ENCODE results near the gene TBC1D2. TPM values are rescaled to one million over a fixed set of nuclear protein-coding genes. Genes with fewer than 3 reads are reported as not detected.

Gene TBC1D2
- total and polyA plus RNA-seq, 2 of the 4 experiments (the other 2 are of a cell fraction): 36.9 to 62.7 TPM

DNA sequence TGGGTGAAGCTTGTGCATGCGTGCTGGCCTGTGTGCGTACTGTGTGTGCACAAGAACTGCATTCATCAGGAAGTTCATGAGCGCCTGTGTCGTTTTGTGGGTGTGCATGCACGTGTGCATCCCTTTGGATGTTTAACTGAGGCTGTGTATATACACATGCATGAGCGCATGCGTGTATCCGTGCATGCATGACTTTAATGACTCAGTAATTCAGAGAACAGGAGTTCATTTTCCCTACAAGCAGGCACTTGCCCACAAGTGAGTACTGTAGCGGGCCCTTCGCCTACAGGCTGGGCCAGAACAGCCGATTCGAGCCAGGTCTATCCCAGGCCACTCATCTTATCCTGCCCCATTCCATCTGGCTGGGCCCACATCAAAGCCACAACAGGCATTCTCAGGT lies 92.8 kb downstream of the TBC1D2 start:
- Histone ChIP-seq H4K5ac (ENCODE audit: low read depth, low read length) (no peak overlapping the region), H3K27me3 (ENCODE audit: control insufficient read depth, insufficient read depth, low read length) (peaks cover 8% of the 10 kb centered on the region; the same call in 1 of the 2 replicates), H2BK15ac (ENCODE audit: low read depth, low read length) (no peak overlapping the region), H4K91ac (ENCODE audit: insufficient read depth, low read depth, low read length) (no peak overlapping the region), H2AK9ac (replicated peaks; ENCODE audit: low read depth, low read length, poor library complexity) (no peak overlapping the region), H2AFZ (replicated peaks; ENCODE audit: low read length, poor library complexity) (no peak overlapping the region), H2BK120ac (ENCODE audit: low read depth, low read length) (no peak overlapping the region), H3K4ac (ENCODE audit: low read depth, low read length) (no peak overlapping the region), H3K4me1 (ENCODE audit: control insufficient read depth, insufficient read depth, low read length) (no peaks in the 10 kb centered on the region), H2BK20ac (ENCODE audit: low read depth, low read length) (no peak overlapping the region), H2BK5ac (ENCODE audit: low read depth, low read length, poor library complexity, severe bottlenecking) (no peak overlapping the region), H3K18ac (ENCODE audit: low read depth, low read length) (no peak overlapping the region), H2AK5ac (ENCODE audit: low read depth, low read length) (no peak overlapping the region), H3K4me2 (ENCODE audit: low read depth, low read length) (no peak overlapping the region), H4K20me1 (ENCODE audit: insufficient read depth, low read length) (no peaks in the 10 kb centered on the region), H3K9me3 (ENCODE audit: control insufficient read depth, insufficient read depth, low read length) (no peaks in the 10 kb centered on the region), H3K79me1 (ENCODE audit: low read depth in 1 of 2, low read length in 2 of 2) (no peaks in the 10 kb centered on the region), H3K56ac (ENCODE audit: extremely low read depth, insufficient read depth, low read length) (no peak overlapping the region), H3K14ac (replicated peaks; ENCODE audit: low read depth, low read length) (no peak overlapping the region), H4K8ac (ENCODE audit: low read depth in 2 of 2, low read length in 2 of 2) (no peak overlapping the region), H3K9me1 (ENCODE audit: insufficient read depth, low read length) (no peaks in the 10 kb centered on the region), H3K9ac (ENCODE audit: low read depth, low read length) (no peak overlapping the region), H3K4me3 (ENCODE audit: insufficient read depth, low read depth, low read length) (no peak overlapping the region), H3K23ac (ENCODE audit: low read depth, low read length) (no peak overlapping the region), H3K36me3 (ENCODE audit: control insufficient read depth, insufficient read depth, low read length) (no peaks in the 10 kb centered on the region), H3K27ac (ENCODE audit: insufficient read depth, low read length) (no peak overlapping the region)
- intact Hi-C loops (cut with micrococcal nuclease) (no loop called here), dilution Hi-C loops (cut with HindIII; ENCODE audit: low sequenced_read_pairs, unreplicated experiment) (no loop called here), in situ Hi-C loops (cut with MboI; ENCODE audit: low sequenced_read_pairs) (no loop called here)
- ATAC-seq (ENCODE audit: low read depth): no peak
- POLR2A ChIA-PET (ENCODE audit: unreplicated experiment): no interaction called here
- no peak for DNase-seq
- TF ChIP-seq SMC3 (IDR thresholded peaks at IDR 0.05; ENCODE audit: low read depth, low read length) (no peak), CEBPB (IDR thresholded peaks at IDR 0.05; ENCODE audit: low read depth, low read length) (no peak), RFX5 (IDR thresholded peaks at IDR 0.05; ENCODE audit: low read depth, low read length) (no peak), CHD1 (IDR thresholded peaks at IDR 0.05; ENCODE audit: low read depth, low read length) (no peak), POLR2A (IDR thresholded peaks at IDR 0.05; ENCODE audit: low read depth, low read length) (no peak), USF2 (IDR thresholded peaks at IDR 0.05; ENCODE audit: low read depth, low read length) (no peak), MXI1 (IDR thresholded peaks at IDR 0.05; ENCODE audit: borderline replicate concordance, low read depth, low read length) (no peak), RCOR1 (IDR thresholded peaks at IDR 0.05; ENCODE audit: insufficient replicate concordance, low read length) (no peak), RAD21 (IDR thresholded peaks at IDR 0.05; ENCODE audit: low read length) (no peak), NFE2L2 (IDR thresholded peaks at IDR 0.05; ENCODE audit: low read depth, low read length) (no peak)
- TF ChIP-seq, protein P1, sequence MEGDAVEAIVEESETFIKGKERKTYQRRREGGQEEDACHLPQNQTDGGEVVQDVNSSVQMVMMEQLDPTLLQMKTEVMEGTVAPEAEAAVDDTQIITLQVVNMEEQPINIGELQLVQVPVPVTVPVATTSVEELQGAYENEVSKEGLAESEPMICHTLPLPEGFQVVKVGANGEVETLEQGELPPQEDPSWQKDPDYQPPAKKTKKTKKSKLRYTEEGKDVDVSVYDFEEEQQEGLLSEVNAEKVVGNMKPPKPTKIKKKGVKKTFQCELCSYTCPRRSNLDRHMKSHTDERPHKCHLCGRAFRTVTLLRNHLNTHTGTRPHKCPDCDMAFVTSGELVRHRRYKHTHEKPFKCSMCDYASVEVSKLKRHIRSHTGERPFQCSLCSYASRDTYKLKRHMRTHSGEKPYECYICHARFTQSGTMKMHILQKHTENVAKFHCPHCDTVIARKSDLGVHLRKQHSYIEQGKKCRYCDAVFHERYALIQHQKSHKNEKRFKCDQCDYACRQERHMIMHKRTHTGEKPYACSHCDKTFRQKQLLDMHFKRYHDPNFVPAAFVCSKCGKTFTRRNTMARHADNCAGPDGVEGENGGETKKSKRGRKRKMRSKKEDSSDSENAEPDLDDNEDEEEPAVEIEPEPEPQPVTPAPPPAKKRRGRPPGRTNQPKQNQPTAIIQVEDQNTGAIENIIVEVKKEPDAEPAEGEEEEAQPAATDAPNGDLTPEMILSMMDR (conservative IDR thresholded peaks at IDR 0.05; ENCODE audit: low read depth, low read length): no peak
- TF ChIP-seq, protein P2, sequence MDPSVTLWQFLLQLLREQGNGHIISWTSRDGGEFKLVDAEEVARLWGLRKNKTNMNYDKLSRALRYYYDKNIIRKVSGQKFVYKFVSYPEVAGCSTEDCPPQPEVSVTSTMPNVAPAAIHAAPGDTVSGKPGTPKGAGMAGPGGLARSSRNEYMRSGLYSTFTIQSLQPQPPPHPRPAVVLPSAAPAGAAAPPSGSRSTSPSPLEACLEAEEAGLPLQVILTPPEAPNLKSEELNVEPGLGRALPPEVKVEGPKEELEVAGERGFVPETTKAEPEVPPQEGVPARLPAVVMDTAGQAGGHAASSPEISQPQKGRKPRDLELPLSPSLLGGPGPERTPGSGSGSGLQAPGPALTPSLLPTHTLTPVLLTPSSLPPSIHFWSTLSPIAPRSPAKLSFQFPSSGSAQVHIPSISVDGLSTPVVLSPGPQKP (IDR thresholded peaks at IDR 0.05; ENCODE audit: borderline replicate concordance, low read depth, low read length): no peak
- BruUV-seq (replicated peaks): no TSS peak
- CTCF ChIA-PET: no interaction called here
- WGBS, 2 experiments (ENCODE audit: extremely low coverage in 2 of 2, insufficient read length in 1 of 2): 94% methylated on average over 12 of the region's 12 CpGs; no CpG with 5 or more reads in 1 of the 2 experiments

All from IMR-90 (cell line).